ENCODE data around the gene CCDC110.

GRCh38 chr4:185513489-185514181, 42.1 kb upstream of the CCDC110 start:
- TF ChIP-seq CTCF (IDR thresholded peaks at IDR 0.05): no peak
- no peak for TF ChIP-seq POLR2A (IDR thresholded peaks at IDR 0.05)
